HepG2 (cell line): ENCODE data around the gene CFAP100. TPM values are rescaled to one million over a fixed set of nuclear protein-coding genes. Genes with fewer than 3 reads are reported as not detected.

ENCODE experiments used
- HMGXB3 ChIP-seq: sonication (generic); formaldehyde crosslinking; IDR thresholded peaks from 2 replicates; pipeline ENCODE4 v1.4.0; 2020; ENCODE audit warnings: missing genetic modification reagents, borderline replicate concordance
- JUND ChIP-seq: sonication (generic); formaldehyde crosslinking; IDR thresholded peaks from 2 replicates; pipeline ENCODE4 v1.8.0; 2022; ENCODE audit warnings: mild to moderate bottlenecking, missing genetic modification reagents
- KAT8 ChIP-seq: IDR thresholded peaks from 2 replicates; pipeline ENCODE4 v1.6.1; 2016; ENCODE audit warnings: missing genetic modification reagents, missing compliant biosample characterization
- MED1 ChIP-seq: sonication (generic); formaldehyde crosslinking; IDR thresholded peaks from 2 replicates; pipeline ENCODE4 v1.4.0; 2020; ENCODE audit warnings: missing genetic modification reagents
- PAF1 ChIP-seq: IDR thresholded peaks from 2 replicates; pipeline ENCODE4 v1.6.1; 2016; ENCODE audit warnings: missing genetic modification reagents, missing compliant biosample characterization
- PAXIP1 ChIP-seq: sonication (generic); formaldehyde crosslinking; conservative IDR thresholded peaks from 2 replicates; pipeline ENCODE4 v1.4.0; 2020; ENCODE audit warnings: mild to moderate bottlenecking, missing genetic modification reagents, moderate library complexity
- REL ChIP-seq: sonication (generic); formaldehyde crosslinking; conservative IDR thresholded peaks from 2 replicates; pipeline ENCODE4 v1.8.0; 2022; ENCODE audit warnings: mild to moderate bottlenecking, missing genetic modification reagents, moderate library complexity
- SIX4 ChIP-seq: sonication (generic); formaldehyde crosslinking; IDR thresholded peaks from 2 replicates; pipeline ENCODE4 v1.4.0; 2020; ENCODE audit warnings: missing genetic modification reagents
- SKI ChIP-seq: fragments of 450-650 bp; IDR thresholded peaks from one replicate; pipeline ENCODE4 v1.6.1; 2018; ENCODE audit warnings: mild to moderate bottlenecking; ENCODE audit not compliant: partially characterized antibody
- TCF12 ChIP-seq, 2 experiments: fragments of 450-650 bp in 1 of 2; sonication (generic) in 1 of 2; formaldehyde crosslinking in 1 of 2; IDR thresholded peaks; 2 replicates each; pipeline versions ENCODE4 v1.6.1 to v1.8.0; 2017 to 2022; ENCODE audit warnings: antibody characterized with exemption in 1 of 2, mild to moderate bottlenecking in 1 of 2, missing genetic modification reagents in 1 of 2, moderate library complexity in 1 of 2
- TFAP4 ChIP-seq: sonication (generic); IDR thresholded peaks from 2 replicates; pipeline ENCODE4 v1.6.1; 2016; ENCODE audit warnings: low read depth, borderline replicate concordance
- ZFP62 ChIP-seq: sonication (generic); formaldehyde crosslinking; IDR thresholded peaks from 2 replicates; pipeline ENCODE4 v1.4.0; 2020; ENCODE audit warnings: missing genetic modification reagents
- ZFX ChIP-seq: sonication (generic); formaldehyde crosslinking; IDR thresholded peaks from 2 replicates; pipeline ENCODE4 v1.4.0; 2020; ENCODE audit warnings: mild to moderate bottlenecking, low read depth, missing genetic modification reagents, moderate library complexity
- ZNF253 ChIP-seq: sonication (generic); formaldehyde crosslinking; IDR thresholded peaks from 2 replicates; pipeline ENCODE4 v1.8.0; 2022; ENCODE audit warnings: mild to moderate bottlenecking, missing genetic modification reagents, borderline replicate concordance
- ZNF275 ChIP-seq: sonication (generic); formaldehyde crosslinking; IDR thresholded peaks from 2 replicates; pipeline ENCODE4 v1.8.0; 2022; ENCODE audit warnings: missing genetic modification reagents, mild to moderate bottlenecking, inconsistent platforms, borderline replicate concordance
- ZNF543 ChIP-seq: sonication (generic); formaldehyde crosslinking; IDR thresholded peaks from 2 replicates; pipeline ENCODE4 v1.4.0; 2020; ENCODE audit warnings: mild to moderate bottlenecking, missing genetic modification reagents
- ZNF652 ChIP-seq: IDR thresholded peaks from 2 replicates; pipeline ENCODE4 v1.6.1; 2016; ENCODE audit warnings: low read depth, borderline replicate concordance
- ZNF737 ChIP-seq: sonication (generic); formaldehyde crosslinking; IDR thresholded peaks from 2 replicates; pipeline ENCODE4 v1.5.0; 2020; ENCODE audit warnings: missing genetic modification reagents, mild to moderate bottlenecking, borderline replicate concordance
- ZZZ3 ChIP-seq: sonication (generic); formaldehyde crosslinking; IDR thresholded peaks from 2 replicates; pipeline ENCODE4 v1.4.0; 2020; ENCODE audit warnings: missing genetic modification reagents, mild to moderate bottlenecking, borderline replicate concordance
- polyA plus RNA-seq, 8 experiments: library from polyadenylated mRNA; depleted of rRNA in 3 of 8; stranded (reverse) in 7 of 8; unstranded in 1 of 8; fragments of >200 nt; fragmentation: Illumina TruSeq in 4 of 8; extraction: Trizol in 4 of 8; gene quantifications; 2 replicates each; pipeline versions ENCODE4 v1.2.1 to v1.2.3, GENCODE V29; 2011 to 2016; ENCODE audit warnings: low read depth in 4 of 8, missing spikeins in 1 of 8, mixed read lengths in 1 of 8; ENCODE audit not compliant: insufficient read depth in 1 of 8
- total RNA-seq, 5 experiments: library from RNA; depleted of rRNA; stranded (reverse); fragments of >200 nt; fragmentation: Illumina TruSeq; extraction: Trizol; gene quantifications; 2 replicates each; pipeline ENCODE4 v1.2.3, GENCODE V29; 2016; ENCODE audit warnings: low read depth in 1 of 5

CFAP100 gene
- total and polyA plus RNA-seq, 2 of the 13 experiments (the other 11 are each of a cell fraction or from before 2014, with no cell fraction given) = 0.32 TPM; not detected in 1

GRCh38 chr3:126481808-126482502, 87.2 kb downstream of the CFAP100 start (continued):
- TF ChIP-seq TCF12 (IDR thresholded peaks at IDR 0.05) (no peak), TCF12 (CRISPR knock-in tag; IDR thresholded peaks at IDR 0.05) (no peak), PAXIP1 (CRISPR knock-in tag) (peak; percentile 66), REL (CRISPR knock-in tag) (no peak), ZNF275 (CRISPR knock-in tag) (no peak), ZFX (CRISPR knock-in tag) (peak; percentile 50), TFAP4 (peak; percentile 66; the same call in 1 of the 2 replicates), ZNF652 (CRISPR knock-in tag) (peak; percentile 84), JUND (CRISPR knock-in tag) (no peak), SIX4 (CRISPR knock-in tag) (no peak), SKI (peak; percentile 59), ZNF737 (0 out of 2 replicates have a peak, but pooled peaks have one; percentile 40), MED1 (CRISPR knock-in tag) (peak; percentile 51; the same call in 1 of the 2 replicates), ZNF543 (0 out of 2 replicates have a peak, but pooled peaks have one; percentile 48), KAT8 (CRISPR knock-in tag) (peak; percentile 39; the same call in 1 of the 2 replicates), ZNF253 (0 out of 2 replicates have a peak, but pooled peaks have one; percentile 63), HMGXB3 (no peak), ZFP62 (no peak), ZZZ3 (CRISPR knock-in tag) (no peak), PAF1 (no peak)
